ENCODE results near the gene ZNF99.
A peak's percentile ranks its signal among the peaks of the same experiment; 100 is the strongest.
"Not testable (repeated sequence)": the region's sequence is repeated elsewhere in the genome, so short reads cannot be mapped to it uniquely, and the experiment has no call there.

The ZNF99 gene

GRCh38 chr19:22783651-22784410 lies at the start of gene ZNF99:
Gene ZNF99, minus strand, starts transcription at chr19:22784151. Its CDS starts 135 bp downstream, at chr19:22784016.
- peak; percentile 74 for DNase-seq

DNA sequence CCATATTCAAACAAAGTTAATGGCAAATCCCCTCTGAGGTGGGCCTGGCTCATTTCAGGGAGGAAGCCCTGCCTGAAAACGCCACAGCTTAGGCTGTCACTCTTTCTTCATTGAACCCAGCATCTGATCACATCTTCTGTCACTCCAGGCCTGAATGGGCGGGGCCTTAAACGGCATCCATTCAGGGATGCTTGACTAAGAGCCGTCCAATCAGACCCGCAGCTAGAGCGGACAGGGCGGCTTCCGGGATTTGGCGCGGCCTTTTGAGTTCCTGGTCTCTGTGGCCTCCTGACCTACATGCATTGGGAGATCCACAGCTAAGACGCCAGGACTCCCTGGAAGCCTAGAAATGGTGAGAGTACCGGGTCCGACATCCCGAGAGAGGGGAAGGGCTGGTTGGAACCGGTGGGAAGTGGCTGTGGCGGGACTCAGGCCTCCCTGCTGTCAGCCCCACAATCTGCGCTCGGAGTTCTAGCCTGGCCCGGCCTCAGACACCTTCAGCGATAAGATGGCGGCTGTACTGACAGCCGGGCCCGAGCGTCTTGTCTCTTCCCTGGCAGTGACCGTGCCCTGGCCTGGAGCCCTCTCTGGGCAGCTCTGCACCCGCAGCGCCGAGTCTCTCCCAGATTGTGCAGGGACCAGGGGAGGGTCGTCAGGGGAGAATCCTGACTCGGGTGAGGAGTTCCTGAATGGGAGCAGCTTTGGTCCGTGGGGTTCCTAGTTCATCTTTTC lies 48.2 kb upstream of the ZNF99 start, which contains the start of gene ZNF723:
ZNF723 (plus strand) TSS at position 261 of the 732 bp plus-strand sequence; CDS start at position 350, 89 bp downstream.
- no peak for DNase-seq

DNA sequence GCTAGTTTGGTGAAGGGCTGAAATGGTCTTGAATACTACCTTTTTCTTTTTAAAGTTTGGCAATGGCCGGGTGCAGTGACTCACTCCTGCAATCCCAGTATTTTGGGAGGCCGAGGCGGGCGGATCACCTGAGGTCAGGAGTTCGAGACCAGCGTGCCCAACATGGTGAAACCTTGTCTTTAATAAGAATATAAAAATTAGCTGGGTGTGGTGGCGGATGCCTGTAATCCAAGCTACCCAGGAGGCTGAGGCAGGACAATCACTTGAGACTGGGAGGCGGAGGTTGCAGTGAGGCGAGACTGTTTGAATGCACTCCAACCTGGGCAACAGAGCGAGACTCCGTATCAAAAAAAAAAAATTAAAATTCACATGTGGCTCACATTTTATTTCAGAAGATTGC lies 47.3 kb upstream of the ZNF99 start:
- DNase-seq = no peak

GRCh38 chr19:22814124-22814523 lies 30.2 kb upstream of the ZNF99 start:
- no peak for DNase-seq

DNA sequence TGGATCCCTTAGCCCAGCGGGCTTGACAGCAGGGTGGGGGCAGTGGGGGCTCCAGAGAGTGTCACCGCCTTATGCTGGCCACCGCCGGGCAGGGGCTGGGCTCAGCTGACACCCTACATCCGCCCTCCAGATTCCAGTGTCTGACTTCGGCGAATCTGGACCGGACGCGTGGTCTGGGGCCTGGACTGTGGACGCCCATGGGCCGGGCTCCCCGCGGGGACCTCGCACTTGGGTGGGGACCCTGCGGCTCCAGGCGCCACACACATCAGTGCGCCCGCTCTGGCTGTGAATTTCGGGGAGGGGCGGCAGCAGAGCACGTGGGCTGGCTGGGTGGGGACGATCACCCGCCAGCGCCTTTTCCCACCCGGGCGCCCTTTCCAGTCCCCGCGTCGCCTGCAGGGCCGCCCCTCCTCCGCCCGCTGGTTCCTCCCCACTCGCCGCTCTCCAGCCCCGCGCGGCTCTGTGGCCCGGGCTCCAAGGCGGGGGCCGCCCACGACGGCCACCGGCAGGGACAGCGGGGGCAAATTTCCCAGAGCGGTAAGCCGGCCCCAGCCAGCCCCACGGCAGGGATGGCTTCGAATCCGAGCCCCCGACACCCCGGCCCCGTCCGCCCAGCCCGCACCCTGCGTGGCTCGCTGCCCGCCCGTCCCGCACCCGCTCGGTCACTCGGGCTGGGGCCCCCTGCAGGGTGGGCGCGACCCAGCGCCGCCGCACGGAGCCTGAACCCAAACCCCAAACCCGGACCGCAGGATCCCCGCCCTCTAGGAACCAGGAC lies 23.3 kb upstream of the ZNF99 start:
- DNase-seq = no peak

DNA sequence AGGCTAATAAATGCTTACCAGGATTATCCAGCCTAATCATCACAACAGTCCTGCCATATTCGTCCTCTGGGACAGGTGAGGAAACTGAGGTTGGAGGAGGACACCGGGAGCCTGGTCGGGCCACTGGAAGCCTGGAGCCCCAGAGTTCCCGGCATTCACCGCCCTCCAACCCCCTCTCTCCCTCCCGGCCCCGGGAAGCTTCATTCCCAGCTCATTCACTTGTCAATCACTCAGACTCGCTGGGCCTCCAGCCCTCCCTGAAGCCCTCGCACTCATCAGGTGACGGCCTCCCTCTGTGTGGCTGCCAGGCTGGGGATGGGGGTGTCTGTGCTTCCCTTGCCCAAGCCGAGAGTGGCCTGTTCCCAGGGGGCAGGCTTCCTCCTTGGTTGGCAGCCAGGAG lies 22.5 kb upstream of the ZNF99 start:
- no peak for DNase-seq

DNA sequence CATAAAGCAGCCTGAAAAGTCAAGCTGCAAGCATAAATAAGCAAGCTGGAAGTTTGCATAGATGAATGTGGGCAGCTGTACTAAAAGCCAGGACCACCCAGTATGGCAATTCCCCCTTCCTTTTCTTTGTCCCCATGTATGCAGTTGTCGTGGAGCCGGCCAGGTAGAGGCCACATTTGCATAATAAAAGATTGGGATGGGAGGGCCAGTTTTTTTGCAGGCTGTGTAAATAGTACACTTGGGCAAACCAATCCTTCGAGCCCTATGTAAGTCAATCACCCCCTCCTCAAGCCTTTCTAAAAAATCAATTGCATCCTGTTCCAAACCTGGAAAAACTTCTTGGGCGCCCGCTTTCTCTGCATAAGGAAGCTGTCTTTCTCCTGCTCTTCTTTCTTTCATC lies 13.1 kb upstream of the ZNF99 start:
- DNase-seq = no peak

- DNase-seq = not testable (repeated sequence)
These were observed 8.9 kb upstream of the ZNF99 start for GRCh38 chr19:22792863-22793262.

DNA sequence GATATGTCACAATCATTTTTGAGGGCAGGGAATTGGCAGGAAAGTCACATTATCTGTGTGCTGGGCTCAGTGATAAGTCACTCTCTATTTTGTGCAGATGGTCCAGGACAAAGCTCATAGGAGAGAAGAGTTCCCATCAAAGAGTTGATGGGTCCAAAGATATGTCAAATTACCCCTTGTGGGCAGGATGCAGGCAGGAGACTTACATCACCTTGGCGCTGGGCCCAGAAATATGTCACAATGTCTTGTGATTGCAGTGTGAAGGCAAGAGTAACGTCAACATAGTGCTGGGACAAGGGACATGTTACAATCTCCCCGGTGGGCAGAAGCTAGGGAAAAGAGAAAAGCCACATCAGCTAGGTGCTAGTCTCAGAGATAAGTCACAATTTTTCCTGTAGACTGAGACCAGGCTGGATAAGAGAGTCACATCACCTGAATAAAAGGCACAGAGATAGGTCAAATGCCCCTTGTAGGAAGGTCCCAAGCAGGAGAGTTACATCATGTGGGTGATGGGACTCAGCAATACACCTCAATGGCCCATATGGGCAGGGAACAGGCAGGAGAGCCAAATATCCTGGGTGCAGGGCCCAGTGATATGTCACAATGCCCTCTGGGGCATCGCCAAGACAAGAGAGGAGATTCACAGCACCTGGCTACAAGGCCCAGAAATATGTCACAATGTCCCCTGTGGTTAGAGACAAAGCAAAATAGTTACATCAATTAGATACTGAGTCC lies 47.9 kb downstream of the ZNF99 start:
- no peak for DNase-seq

GRCh38 chr19:22733691-22734090 lies 50.3 kb downstream of the ZNF99 start:
- DNase-seq = no peak

- DNase-seq = not testable (repeated sequence)
These were observed 55.7 kb downstream of the ZNF99 start for GRCh38 chr19:22728214-22728613.

DNA sequence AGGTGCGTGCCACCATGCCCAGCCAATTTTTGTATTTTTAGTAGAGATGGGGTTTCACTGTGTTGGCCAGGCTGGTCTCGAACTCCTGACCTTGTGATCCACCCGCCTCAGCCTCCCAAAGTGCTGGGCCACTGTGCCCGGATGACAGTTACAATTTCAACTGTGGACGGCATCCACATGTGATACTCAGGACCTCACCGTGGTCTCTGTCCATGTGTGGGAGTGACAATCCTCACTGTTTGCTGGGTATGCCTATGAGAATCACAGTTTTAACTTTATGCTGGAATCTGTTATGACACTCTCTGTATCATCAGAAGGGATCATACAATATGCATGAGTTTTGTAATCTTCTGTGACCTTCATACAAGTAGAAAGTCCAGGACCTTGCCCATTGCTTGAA lies 62.4 kb downstream of the ZNF99 start:
- DNase-seq = not testable (repeated sequence)

DNA sequence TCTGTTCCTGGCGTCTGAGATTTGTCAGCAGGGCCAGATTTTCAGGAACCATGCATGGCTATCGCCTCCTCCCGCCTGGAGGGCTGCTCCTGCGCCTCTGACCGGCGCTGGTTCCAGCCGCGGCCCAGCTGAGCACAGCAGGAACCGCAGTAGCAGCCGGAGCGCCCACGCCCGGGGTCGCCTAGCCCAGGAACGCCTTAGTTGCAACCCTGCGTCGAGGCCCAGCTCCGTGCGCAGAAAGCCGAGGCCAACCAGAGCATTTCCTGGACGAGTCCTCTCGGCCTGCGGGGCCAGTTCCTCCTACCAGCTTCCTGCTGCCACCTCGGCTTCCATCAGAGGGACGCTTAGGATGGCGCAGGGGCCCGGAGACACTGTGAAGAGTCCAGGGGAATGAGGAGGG lies 75.0 kb downstream of the ZNF99 start:
- DNase-seq = no peak

DNA sequence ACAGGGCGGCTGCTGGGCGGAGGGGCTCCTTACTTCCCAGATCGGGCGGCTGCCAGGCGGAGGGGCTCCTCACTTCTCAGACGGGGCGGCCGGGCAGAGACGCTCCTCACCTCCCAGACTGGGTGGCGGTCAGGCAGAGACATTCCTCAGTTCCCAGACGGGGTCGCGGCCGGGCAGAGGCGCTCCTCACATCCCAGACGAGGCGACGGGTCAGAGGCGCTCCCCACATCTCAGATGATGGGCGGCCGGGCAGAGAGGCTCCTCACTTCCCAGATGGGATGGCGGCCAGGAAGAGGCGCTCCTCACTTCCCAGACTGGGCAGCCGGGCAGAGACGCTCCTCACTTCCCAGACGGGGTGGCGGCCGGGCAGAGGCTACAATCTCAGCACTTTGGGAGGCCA lies 80.9 kb downstream of the ZNF99 start:
- not testable (repeated sequence) for DNase-seq

GRCh38 chr19:22702661-22703060 lies 81.3 kb downstream of the ZNF99 start:
- DNase-seq = not testable (repeated sequence)
